ENCODE results near the gene GPR31.

Gene GPR31

GRCh38 chr6:167153521-167153959 is 4.2 kb downstream of the GPR31 start:
- Histone ChIP-seq H3K4me2 (ENCODE audit: low read length) (peak overlapping the region; percentile 60), H3F3A (ENCODE audit: control insufficient read depth, insufficient read depth) (no peaks in the 10 kb centered on the region), H3K27ac (ENCODE audit: low read depth, low read length) (no peak overlapping the region), H3K9me2 (replicated peaks; ENCODE audit: control insufficient read depth, low read length) (no peaks in the 10 kb centered on the region), H3K27me3 (ENCODE audit: control insufficient read depth, low read length) (peaks cover 29% of the 10 kb centered on the region), H3K4me3 (ENCODE audit: low read length) (peak overlapping the region; percentile 29), H3K36me3 (ENCODE audit: control insufficient read depth, low read length) (no peaks in the 10 kb centered on the region), H3K4me1 (ENCODE audit: control insufficient read depth, low read length) (peaks cover 47% of the 10 kb centered on the region), H3K79me2 (ENCODE audit: control insufficient read depth, low read length) (no peaks in the 10 kb centered on the region), H4K20me1 (ENCODE audit: control insufficient read depth, insufficient read depth, low read depth, low read length) (no peaks in the 10 kb centered on the region), H3K9me3 (ENCODE audit: control insufficient read depth, insufficient read depth, low read length) (no peaks in the 10 kb centered on the region)
- TF ChIP-seq EZH2phosphoT487 (IDR thresholded peaks at IDR 0.05; ENCODE audit: borderline replicate concordance, low read length) (no peak), CTCF (IDR thresholded peaks at IDR 0.05; ENCODE audit: low read depth, low read length, poor library complexity, severe bottlenecking) (no peak)

GRCh38 chr6:167152862-167153261 is 4.9 kb downstream of the GPR31 start:
- no peaks in the 10 kb centered on the region for H3F3A ChIP-seq (ENCODE audit: control insufficient read depth, insufficient read depth)
- H3K4me1 ChIP-seq (ENCODE audit: control insufficient read depth, low read length) = peaks cover 44% of the 10 kb centered on the region
- H3K4me3 ChIP-seq (ENCODE audit: low read length) = peak overlapping the region; percentile 29
- H3K36me3 ChIP-seq (ENCODE audit: control insufficient read depth, low read length) = no peaks in the 10 kb centered on the region
- TF ChIP-seq CTCF (IDR thresholded peaks at IDR 0.05; ENCODE audit: low read depth, low read length, poor library complexity, severe bottlenecking) (no peak), EZH2phosphoT487 (IDR thresholded peaks at IDR 0.05; ENCODE audit: borderline replicate concordance, low read length) (no peak)
- H3K79me2 ChIP-seq (ENCODE audit: control insufficient read depth, low read length) = no peaks in the 10 kb centered on the region
- H3K4me2 ChIP-seq (ENCODE audit: low read length) = peak overlapping the region; percentile 60
- no peak overlapping the region for H3K27ac ChIP-seq (ENCODE audit: low read depth, low read length)
- no peaks in the 10 kb centered on the region for H4K20me1 ChIP-seq (ENCODE audit: control insufficient read depth, insufficient read depth, low read depth, low read length)
- no peaks in the 10 kb centered on the region for H3K9me3 ChIP-seq (ENCODE audit: control insufficient read depth, insufficient read depth, low read length)
- H3K27me3 ChIP-seq (ENCODE audit: control insufficient read depth, low read length) = peaks cover 27% of the 10 kb centered on the region
- H3K9me2 ChIP-seq (replicated peaks; ENCODE audit: control insufficient read depth, low read length) = no peaks in the 10 kb centered on the region

GRCh38 chr6:167151648-167152047 is 6.1 kb downstream of the GPR31 start:
- H3K9me2 ChIP-seq (replicated peaks; ENCODE audit: control insufficient read depth, low read length) = no peaks in the 10 kb centered on the region
- no peak overlapping the region for H3K27ac ChIP-seq (ENCODE audit: low read depth, low read length)
- TF ChIP-seq EZH2phosphoT487 (IDR thresholded peaks at IDR 0.05; ENCODE audit: borderline replicate concordance, low read length) (no peak), CTCF (IDR thresholded peaks at IDR 0.05; ENCODE audit: low read depth, low read length, poor library complexity, severe bottlenecking) (no peak)
- no peaks in the 10 kb centered on the region for H4K20me1 ChIP-seq (ENCODE audit: control insufficient read depth, insufficient read depth, low read depth, low read length)
- no peaks in the 10 kb centered on the region for H3K9me3 ChIP-seq (ENCODE audit: control insufficient read depth, insufficient read depth, low read length)
- peaks cover 27% of the 10 kb centered on the region for H3K27me3 ChIP-seq (ENCODE audit: control insufficient read depth, low read length)
- no peaks in the 10 kb centered on the region for H3K79me2 ChIP-seq (ENCODE audit: control insufficient read depth, low read length)
- H3F3A ChIP-seq (ENCODE audit: control insufficient read depth, insufficient read depth) = no peaks in the 10 kb centered on the region
- H3K4me2 ChIP-seq (ENCODE audit: low read length) = peak overlapping the region; percentile 38
- peaks cover 38% of the 10 kb centered on the region for H3K4me1 ChIP-seq (ENCODE audit: control insufficient read depth, low read length)
- no peaks in the 10 kb centered on the region for H3K36me3 ChIP-seq (ENCODE audit: control insufficient read depth, low read length)
- 0 out of 2 replicates have a peak overlapping the region, but pooled peaks have one; percentile 9 for H3K4me3 ChIP-seq (ENCODE audit: low read length)

All from DOHH2 (cell line).